ENCODE data around the gene ZSCAN5A. TPM values are rescaled to one million over a fixed set of nuclear protein-coding genes. Genes with fewer than 3 reads are reported as not detected.

The ZSCAN5A gene
- total and polyA plus RNA-seq, 7 donors = 4.3 to 7.2 (median 5.4) TPM

DNA sequence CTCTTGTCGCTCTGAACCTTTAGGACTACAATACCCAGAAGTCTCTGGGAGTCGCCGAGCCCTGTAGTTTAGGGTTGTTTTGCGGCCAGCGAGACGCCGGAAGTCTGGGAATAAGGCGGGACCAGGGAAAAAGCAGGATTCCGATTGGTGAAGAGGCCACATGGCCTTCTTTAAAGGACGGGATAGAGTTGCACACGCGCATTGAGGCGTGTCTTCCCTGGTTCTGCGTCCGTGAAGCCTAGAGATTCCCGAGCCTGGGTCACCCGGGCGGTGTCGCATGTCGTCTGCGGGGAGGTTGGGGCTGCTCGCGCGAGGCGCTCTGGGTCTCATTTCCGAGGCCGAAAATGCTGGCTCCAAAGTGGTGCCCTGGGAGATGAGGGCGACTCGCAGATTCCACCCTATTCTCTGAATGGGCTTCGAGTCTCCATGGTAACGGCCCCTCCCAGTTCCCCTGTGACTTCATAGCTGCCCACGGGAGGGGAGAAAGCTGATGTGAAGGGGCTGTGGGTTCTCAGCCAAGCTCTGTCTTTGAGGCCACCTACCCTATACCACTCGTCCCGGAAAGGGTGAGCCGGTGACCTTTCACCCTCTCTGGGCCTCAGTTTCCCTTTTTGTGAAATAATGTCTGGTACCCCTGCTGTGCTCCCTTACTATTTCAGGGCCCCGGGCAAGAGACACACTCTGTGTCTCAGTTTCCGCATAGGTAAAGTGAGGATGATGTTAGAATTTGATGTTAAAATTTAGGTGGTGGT, 614 bp upstream of the ZSCAN5A start:
- H3K36me3 ChIP-seq = peaks cover 0 to 7% (median 0%) of the 10 kb centered on the region in 4 donors
- H3K27ac ChIP-seq = peak overlapping the region; percentile 94 to 97 (median 95)
- peaks cover 0 to 18% (median 11%) of the 10 kb centered on the region in 4 donors for H3K4me1 ChIP-seq
- no peaks in the 10 kb centered on the region for H3K9me3 ChIP-seq
- WGBS, 2 donors = 2% methylated on average over 37 of the region's 37 CpGs
- DNase-seq = peak; percentile 98
- H3K4me3 ChIP-seq = peak overlapping the region; percentile 47 to 76 (median 68)
- no peak for TF ChIP-seq EP300 (IDR thresholded peaks at IDR 0.05)
- TF ChIP-seq POLR2AphosphoS5 (IDR thresholded peaks at IDR 0.05) = peak; percentile 33 to 60 (median 54)
- TF ChIP-seq POLR2A (IDR thresholded peaks at IDR 0.05) = peak in 1 of 2 donors; percentile 23
- TF ChIP-seq, protein P1, sequence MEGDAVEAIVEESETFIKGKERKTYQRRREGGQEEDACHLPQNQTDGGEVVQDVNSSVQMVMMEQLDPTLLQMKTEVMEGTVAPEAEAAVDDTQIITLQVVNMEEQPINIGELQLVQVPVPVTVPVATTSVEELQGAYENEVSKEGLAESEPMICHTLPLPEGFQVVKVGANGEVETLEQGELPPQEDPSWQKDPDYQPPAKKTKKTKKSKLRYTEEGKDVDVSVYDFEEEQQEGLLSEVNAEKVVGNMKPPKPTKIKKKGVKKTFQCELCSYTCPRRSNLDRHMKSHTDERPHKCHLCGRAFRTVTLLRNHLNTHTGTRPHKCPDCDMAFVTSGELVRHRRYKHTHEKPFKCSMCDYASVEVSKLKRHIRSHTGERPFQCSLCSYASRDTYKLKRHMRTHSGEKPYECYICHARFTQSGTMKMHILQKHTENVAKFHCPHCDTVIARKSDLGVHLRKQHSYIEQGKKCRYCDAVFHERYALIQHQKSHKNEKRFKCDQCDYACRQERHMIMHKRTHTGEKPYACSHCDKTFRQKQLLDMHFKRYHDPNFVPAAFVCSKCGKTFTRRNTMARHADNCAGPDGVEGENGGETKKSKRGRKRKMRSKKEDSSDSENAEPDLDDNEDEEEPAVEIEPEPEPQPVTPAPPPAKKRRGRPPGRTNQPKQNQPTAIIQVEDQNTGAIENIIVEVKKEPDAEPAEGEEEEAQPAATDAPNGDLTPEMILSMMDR (IDR thresholded peaks at IDR 0.05) = no peak
- H3K27me3 ChIP-seq = no peaks in the 10 kb centered on the region
- intact Hi-C loops (cut with DNase I) = loop anchor here (5.0 to 10.0 kb wide), 2 partner anchors 52 to 240 kb away; no protein-coding TSS in a partner anchor

DNA sequence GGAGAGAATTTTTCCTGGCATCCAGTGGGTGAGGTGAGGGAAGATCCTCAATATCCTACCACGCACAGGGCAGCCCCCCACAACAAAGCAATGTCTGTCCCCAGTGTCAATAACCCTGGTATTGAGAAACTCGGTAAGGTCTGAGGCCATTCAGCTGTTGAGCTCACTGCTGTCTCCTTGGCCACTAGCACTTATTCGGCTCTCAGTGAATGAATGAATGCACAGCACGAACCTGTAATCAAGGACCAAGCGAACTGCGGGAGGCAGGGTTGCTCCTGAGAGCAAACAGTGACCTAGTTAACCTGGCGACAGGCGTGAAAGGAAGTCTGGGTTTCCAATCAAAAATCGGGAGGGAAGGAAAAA, 640 bp downstream of the ZSCAN5A start:
- WGBS, 2 donors = 1% methylated on average over 9 of the region's 9 CpGs
- Histone ChIP-seq H3K4me3 (peak overlapping the region; percentile 47 to 76 (median 68)), H3K27me3 (no peaks in the 10 kb centered on the region), H3K4me1 (peaks cover 0 to 18% (median 11%) of the 10 kb centered on the region in 4 donors), H3K36me3 (peaks cover 0 to 12% (median 0%) of the 10 kb centered on the region in 4 donors), H3K9me3 (no peaks in the 10 kb centered on the region), H3K27ac (peak overlapping the region; percentile 94 to 97 (median 95))
- intact Hi-C loops (cut with DNase I) = loop anchor here (5.0 to 10.0 kb wide), 2 partner anchors 172 to 239 kb away; partner anchors contain the start of gene ZNF444
- TF ChIP-seq, protein P1 (IDR thresholded peaks at IDR 0.05) = no peak
- TF ChIP-seq EP300 (IDR thresholded peaks at IDR 0.05) = no peak
- no peak for TF ChIP-seq POLR2AphosphoS5 (IDR thresholded peaks at IDR 0.05)
- TF ChIP-seq POLR2A (IDR thresholded peaks at IDR 0.05) = no peak
- no peak for DNase-seq

GRCh38 chr19:56312787-56313657, 1.6 kb downstream of the ZSCAN5A start:
- Histone ChIP-seq H3K27ac (peak overlapping the region in 1 of 4 donors; percentile 94), H3K4me1 (peaks cover 0 to 18% (median 11%) of the 10 kb centered on the region in 4 donors), H3K36me3 (peaks cover 0 to 18% (median 0%) of the 10 kb centered on the region in 4 donors), H3K27me3 (no peaks in the 10 kb centered on the region), H3K9me3 (no peaks in the 10 kb centered on the region), H3K4me3 (no peak overlapping the region)
- WGBS, 2 donors = 82 to 87% methylated on average over 10 of the region's 10 CpGs
- DNase-seq = no peak
- intact Hi-C loops (cut with DNase I) = loop anchor here (5.0 to 10.0 kb wide), 2 partner anchors 171 to 238 kb away; partner anchors contain the start of gene ZNF444
- TF ChIP-seq POLR2A (IDR thresholded peaks at IDR 0.05) = no peak
- TF ChIP-seq EP300 (IDR thresholded peaks at IDR 0.05) = no peak
- TF ChIP-seq POLR2AphosphoS5 (IDR thresholded peaks at IDR 0.05) = no peak
- TF ChIP-seq, protein P1 (IDR thresholded peaks at IDR 0.05) = no peak

DNA sequence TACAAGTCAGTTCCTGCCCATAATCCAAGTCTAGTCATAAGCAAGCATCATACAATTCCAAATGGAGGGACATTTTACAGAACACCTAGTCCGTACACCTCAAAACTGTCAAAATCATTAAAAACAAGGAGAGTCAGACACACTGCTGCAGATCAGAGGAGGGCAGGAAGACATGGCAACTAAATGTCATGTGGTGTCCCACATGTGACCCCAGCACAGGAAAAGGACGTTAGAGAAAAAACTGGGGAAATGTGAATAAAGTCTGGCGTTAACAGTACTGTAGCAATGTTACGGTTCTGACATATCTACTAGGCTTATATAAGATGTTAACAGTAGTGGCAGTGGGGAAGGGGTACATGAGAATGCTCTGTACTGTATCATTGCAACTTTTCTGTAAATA, 2.3 kb downstream of the ZSCAN5A start:
- Histone ChIP-seq H3K36me3 (peaks cover 0 to 18% (median 0%) of the 10 kb centered on the region in 4 donors), H3K4me3 (no peak overlapping the region), H3K4me1 (peaks cover 0 to 18% (median 11%) of the 10 kb centered on the region in 4 donors), H3K27me3 (no peaks in the 10 kb centered on the region), H3K27ac (no peak overlapping the region), H3K9me3 (no peaks in the 10 kb centered on the region)
- WGBS, 2 donors = 63 to 91% methylated on average over 4 of the region's 4 CpGs
- intact Hi-C loops (cut with DNase I) = loop anchor here (5.0 to 10.0 kb wide), 2 partner anchors 170 to 238 kb away; partner anchors contain the start of gene ZNF444
- TF ChIP-seq POLR2AphosphoS5 (IDR thresholded peaks at IDR 0.05) (no peak), EP300 (IDR thresholded peaks at IDR 0.05) (no peak), POLR2A (IDR thresholded peaks at IDR 0.05) (no peak)
- TF ChIP-seq, protein P1 (IDR thresholded peaks at IDR 0.05) = no peak
- DNase-seq = no peak
